HepG2 (cell line): ENCODE results near the gene KATNA1. TPM values are rescaled to one million over a fixed set of nuclear protein-coding genes. Genes with fewer than 3 reads are reported as not detected.
A peak's percentile ranks its signal among the peaks of the same experiment; 100 is the strongest.

Source experiments
- AHR ChIP-seq: IDR thresholded peaks from 2 replicates; pipeline ENCODE4 v1.6.1; 2018; ENCODE audit warnings: missing genetic modification reagents, missing compliant biosample characterization
- CENPX ChIP-seq: sonication (generic); formaldehyde crosslinking; IDR thresholded peaks from 2 replicates; pipeline ENCODE4 v1.9.0; 2021; ENCODE audit warnings: mild to moderate bottlenecking, missing genetic modification reagents, moderate library complexity
- ERF ChIP-seq: IDR thresholded peaks from 2 replicates; pipeline ENCODE4 v1.6.1; 2018; ENCODE audit warnings: missing biosample characterization, missing genetic modification reagents
- KAT8 ChIP-seq: IDR thresholded peaks from 2 replicates; pipeline ENCODE4 v1.6.1; 2016; ENCODE audit warnings: missing genetic modification reagents, missing compliant biosample characterization
- KMT2A ChIP-seq: sonication (generic); formaldehyde crosslinking; IDR thresholded peaks from 2 replicates; pipeline ENCODE4 v1.4.0; 2020; ENCODE audit warnings: missing genetic modification reagents
- LCORL ChIP-seq, 2 experiments: fragments of 450-650 bp in 1 of 2; sonication (generic) in 1 of 2; formaldehyde crosslinking in 1 of 2; IDR thresholded peaks; 2 replicates each; pipeline versions ENCODE4 v1.5.0 to v1.6.1; 2017 to 2020; ENCODE audit warnings: antibody characterized with exemption in 1 of 2, missing genetic modification reagents in 1 of 2
- MTA3 ChIP-seq: sonication (generic); formaldehyde crosslinking; IDR thresholded peaks from 2 replicates; pipeline ENCODE4 v1.4.0; 2020; ENCODE audit warnings: missing genetic modification reagents
- MTF2 ChIP-seq: sonication (generic); formaldehyde crosslinking; IDR thresholded peaks from 2 replicates; pipeline ENCODE4 v1.5.0; 2020; ENCODE audit warnings: missing genetic modification reagents, borderline replicate concordance
- NR2F2 ChIP-seq: IDR thresholded peaks from 2 replicates; pipeline ENCODE4 v1.6.1; 2012; ENCODE audit warnings: low read depth, inconsistent platforms, borderline replicate concordance
- PREB ChIP-seq: sonication (generic); formaldehyde crosslinking; IDR thresholded peaks from 2 replicates; pipeline ENCODE4 v1.4.0; 2020; ENCODE audit warnings: missing genetic modification reagents
- PRMT3 ChIP-seq: sonication (generic); formaldehyde crosslinking; IDR thresholded peaks from 2 replicates; pipeline ENCODE4 v1.8.1; 2022; ENCODE audit warnings: low read depth, mild to moderate bottlenecking, moderate library complexity, missing genetic modification reagents, borderline replicate concordance
- SP4 ChIP-seq: sonication (generic); formaldehyde crosslinking; IDR thresholded peaks from 2 replicates; pipeline ENCODE4 v1.8.1; 2023; ENCODE audit warnings: mild to moderate bottlenecking, missing genetic modification reagents
- ZNF292 ChIP-seq: sonication (generic); formaldehyde crosslinking; IDR thresholded peaks from 2 replicates; pipeline ENCODE4 v1.8.1; 2022; ENCODE audit warnings: mild to moderate bottlenecking, low read depth, missing genetic modification reagents, borderline replicate concordance
- ZNF34 ChIP-seq: sonication (generic); formaldehyde crosslinking; IDR thresholded peaks from 2 replicates; pipeline ENCODE4 v1.4.0; 2020; ENCODE audit warnings: mild to moderate bottlenecking, missing genetic modification reagents, borderline replicate concordance
- ZNF468 ChIP-seq: sonication (generic); formaldehyde crosslinking; IDR thresholded peaks from 2 replicates; pipeline ENCODE4 v1.8.0; 2022; ENCODE audit warnings: mild to moderate bottlenecking, moderate library complexity, missing genetic modification reagents
- ZNF724P ChIP-seq: sonication (generic); formaldehyde crosslinking; IDR thresholded peaks from 2 replicates; pipeline ENCODE4 v1.8.0; 2022; ENCODE audit warnings: missing genetic modification reagents, borderline replicate concordance
- ZNF761 ChIP-seq: sonication (generic); formaldehyde crosslinking; conservative IDR thresholded peaks from 2 replicates; pipeline ENCODE4 v1.4.0; 2020; ENCODE audit warnings: mild to moderate bottlenecking, missing genetic modification reagents
- ZNF772 ChIP-seq: sonication (generic); formaldehyde crosslinking; IDR thresholded peaks from 2 replicates; pipeline ENCODE4 v1.5.0; 2020; ENCODE audit warnings: mild to moderate bottlenecking, missing genetic modification reagents
- ZSCAN25 ChIP-seq: sonication (generic); formaldehyde crosslinking; IDR thresholded peaks from 2 replicates; pipeline ENCODE4 v1.8.0; 2022; ENCODE audit warnings: mild to moderate bottlenecking, missing genetic modification reagents
- polyA plus RNA-seq, 8 experiments: library from polyadenylated mRNA; depleted of rRNA in 3 of 8; stranded (reverse) in 7 of 8; unstranded in 1 of 8; fragments of >200 nt; fragmentation: Illumina TruSeq in 4 of 8; extraction: Trizol in 4 of 8; gene quantifications; 2 replicates each; pipeline versions ENCODE4 v1.2.1 to v1.2.3, GENCODE V29; 2011 to 2016; ENCODE audit warnings: low read depth in 4 of 8, missing spikeins in 1 of 8, mixed read lengths in 1 of 8; ENCODE audit not compliant: insufficient read depth in 1 of 8
- total RNA-seq, 5 experiments: library from RNA; depleted of rRNA; stranded (reverse); fragments of >200 nt; fragmentation: Illumina TruSeq; extraction: Trizol; gene quantifications; 2 replicates each; pipeline ENCODE4 v1.2.3, GENCODE V29; 2016; ENCODE audit warnings: low read depth in 1 of 5
- TF ChIP-seq, protein P1 (sequence below): sonication (generic); formaldehyde crosslinking; IDR thresholded peaks from 2 replicates; pipeline ENCODE4 v1.5.0; 2020; ENCODE audit warnings: mild to moderate bottlenecking, missing genetic modification reagents

KATNA1 gene
- total and polyA plus RNA-seq, 2 of the 13 experiments (the other 11 are each of a cell fraction or from before 2014, with no cell fraction given): 14.8 to 25.3 TPM

- TF ChIP-seq, protein P1, sequence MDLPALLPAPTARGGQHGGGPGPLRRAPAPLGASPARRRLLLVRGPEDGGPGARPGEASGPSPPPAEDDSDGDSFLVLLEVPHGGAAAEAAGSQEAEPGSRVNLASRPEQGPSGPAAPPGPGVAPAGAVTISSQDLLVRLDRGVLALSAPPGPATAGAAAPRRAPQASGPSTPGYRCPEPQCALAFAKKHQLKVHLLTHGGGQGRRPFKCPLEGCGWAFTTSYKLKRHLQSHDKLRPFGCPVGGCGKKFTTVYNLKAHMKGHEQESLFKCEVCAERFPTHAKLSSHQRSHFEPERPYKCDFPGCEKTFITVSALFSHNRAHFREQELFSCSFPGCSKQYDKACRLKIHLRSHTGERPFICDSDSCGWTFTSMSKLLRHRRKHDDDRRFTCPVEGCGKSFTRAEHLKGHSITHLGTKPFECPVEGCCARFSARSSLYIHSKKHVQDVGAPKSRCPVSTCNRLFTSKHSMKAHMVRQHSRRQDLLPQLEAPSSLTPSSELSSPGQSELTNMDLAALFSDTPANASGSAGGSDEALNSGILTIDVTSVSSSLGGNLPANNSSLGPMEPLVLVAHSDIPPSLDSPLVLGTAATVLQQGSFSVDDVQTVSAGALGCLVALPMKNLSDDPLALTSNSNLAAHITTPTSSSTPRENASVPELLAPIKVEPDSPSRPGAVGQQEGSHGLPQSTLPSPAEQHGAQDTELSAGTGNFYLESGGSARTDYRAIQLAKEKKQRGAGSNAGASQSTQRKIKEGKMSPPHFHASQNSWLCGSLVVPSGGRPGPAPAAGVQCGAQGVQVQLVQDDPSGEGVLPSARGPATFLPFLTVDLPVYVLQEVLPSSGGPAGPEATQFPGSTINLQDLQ (CRISPR knock-in tag): no peak
- no peak for TF ChIP-seq PREB (CRISPR knock-in tag)
- TF ChIP-seq MTF2: 0 out of 2 replicates have a peak, but pooled peaks have one; percentile 70
- TF ChIP-seq LCORL (IDR thresholded peaks at IDR 0.05): no peak
- TF ChIP-seq LCORL (CRISPR knock-in tag; IDR thresholded peaks at IDR 0.05): peak; percentile 68; the same call in 1 of the 2 replicates
- TF ChIP-seq ZSCAN25 (CRISPR knock-in tag): peak; percentile 69
- peak; percentile 73; the same call in 1 of the 2 replicates for TF ChIP-seq ZNF34 (CRISPR knock-in tag)
- TF ChIP-seq ZNF761 (CRISPR knock-in tag): peak; percentile 68; the same call in 1 of the 2 replicates
- TF ChIP-seq AHR (CRISPR knock-in tag): no peak; the same call in 1 of the 2 replicates
- TF ChIP-seq KMT2A: peak; percentile 68
- TF ChIP-seq CENPX (CRISPR knock-in tag): no peak
- 0 out of 2 replicates have a peak, but pooled peaks have one; percentile 34 for TF ChIP-seq MTA3
- TF ChIP-seq KAT8: 0 out of 2 replicates have a peak, but pooled peaks have one; percentile 20
- peak; percentile 48 for TF ChIP-seq ZNF772
- peak; percentile 73; the same call in 1 of the 2 replicates for TF ChIP-seq PRMT3 (CRISPR knock-in tag)
- no peak for TF ChIP-seq NR2F2
- TF ChIP-seq SP4 (CRISPR knock-in tag): peak; percentile 67
- 0 out of 2 replicates have a peak, but pooled peaks have one; percentile 72 for TF ChIP-seq ZNF724P (CRISPR knock-in tag)
- TF ChIP-seq ZNF292 (CRISPR knock-in tag): peak; percentile 67; the same call in 1 of the 2 replicates
- TF ChIP-seq ZNF468: peak; percentile 89; the same call in 1 of the 2 replicates
- TF ChIP-seq ERF (CRISPR knock-in tag): peak; percentile 15; the same call in 1 of the 2 replicates
Measured at GRCh38 chr6:149566410-149567193, 81.9 kb downstream of the KATNA1 start (continued).
